ENCODE data around the gene HELQ. TPM values are rescaled to one million over a fixed set of nuclear protein-coding genes. Genes with fewer than 3 reads are reported as not detected.

HELQ gene
- total and polyA plus RNA-seq, 2 of the 13 experiments (the other 11 are each of a cell fraction or from before 2014, with no cell fraction given) = 6.6 to 10.8 TPM

DNA sequence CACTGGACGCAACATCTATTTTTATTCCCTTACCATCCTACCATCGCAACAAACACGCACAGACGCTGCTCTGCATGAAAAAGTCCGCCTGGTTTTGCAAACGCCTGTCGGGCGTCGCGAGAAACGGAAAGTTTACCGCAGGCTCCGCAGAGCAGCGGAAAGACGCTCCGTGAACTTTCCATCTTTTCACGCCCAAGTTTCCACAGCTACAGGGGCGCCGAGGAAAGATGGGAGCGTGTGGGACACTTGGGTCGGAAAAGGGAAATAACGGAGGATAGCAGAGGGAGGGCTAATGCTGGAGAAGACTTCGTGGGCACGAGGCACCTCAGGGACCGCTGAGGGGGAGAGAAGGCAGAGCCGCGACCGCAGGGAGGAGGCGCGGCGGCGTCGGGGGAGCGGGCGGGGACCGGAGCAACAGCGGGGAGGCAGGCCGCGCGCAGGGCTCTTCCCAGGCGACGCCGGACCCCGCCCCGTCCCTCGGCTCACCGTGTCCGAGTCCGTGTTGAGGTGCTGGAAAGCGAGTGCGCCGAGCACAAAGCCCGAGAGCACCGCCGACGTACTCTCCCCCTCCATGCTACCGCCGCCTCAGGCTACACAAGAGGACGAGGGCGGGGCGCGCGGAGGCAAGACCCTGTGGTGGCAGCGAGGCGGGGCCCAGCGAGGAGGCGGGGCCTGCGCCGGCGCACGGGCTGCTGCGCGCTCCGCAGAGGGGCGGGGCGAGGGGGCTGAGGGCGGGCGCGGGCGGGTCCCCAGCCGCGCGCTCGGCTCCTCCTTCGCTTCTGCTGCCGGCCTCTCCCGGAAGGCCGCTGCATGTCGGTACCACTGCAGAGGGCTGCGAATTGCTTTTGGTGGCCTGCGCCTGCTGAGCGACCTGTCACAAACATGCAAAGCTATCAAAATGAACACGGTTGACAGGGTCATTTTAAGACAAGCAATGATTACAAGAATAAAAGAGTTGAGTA, 29.2 kb upstream of the HELQ start, which contains the start of gene ABRAXAS1 (continued):
- TF ChIP-seq, protein P1, sequence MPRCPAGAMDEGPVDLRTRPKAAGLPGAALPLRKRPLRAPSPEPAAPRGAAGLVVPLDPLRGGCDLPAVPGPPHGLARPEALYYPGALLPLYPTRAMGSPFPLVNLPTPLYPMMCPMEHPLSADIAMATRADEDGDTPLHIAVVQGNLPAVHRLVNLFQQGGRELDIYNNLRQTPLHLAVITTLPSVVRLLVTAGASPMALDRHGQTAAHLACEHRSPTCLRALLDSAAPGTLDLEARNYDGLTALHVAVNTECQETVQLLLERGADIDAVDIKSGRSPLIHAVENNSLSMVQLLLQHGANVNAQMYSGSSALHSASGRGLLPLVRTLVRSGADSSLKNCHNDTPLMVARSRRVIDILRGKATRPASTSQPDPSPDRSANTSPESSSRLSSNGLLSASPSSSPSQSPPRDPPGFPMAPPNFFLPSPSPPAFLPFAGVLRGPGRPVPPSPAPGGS (CRISPR knock-in tag; IDR thresholded peaks at IDR 0.05) = peak; percentile 86; the same call in 1 of the 2 replicates
- TF ChIP-seq ZNF263 (CRISPR knock-in tag; IDR thresholded peaks at IDR 0.05) (peak; percentile 57; the same call in 1 of the 2 replicates), KDM3A (CRISPR knock-in tag; IDR thresholded peaks at IDR 0.05; ENCODE audit: low read depth) (no peak; the same call in 1 of the 2 replicates), ZNF720 (CRISPR knock-in tag; IDR thresholded peaks at IDR 0.05) (no peak), ZNF670 (CRISPR knock-in tag; IDR thresholded peaks at IDR 0.05; ENCODE audit: borderline replicate concordance) (no peak; the same call in 1 of the 2 replicates), ZNF136 (CRISPR knock-in tag; IDR thresholded peaks at IDR 0.05; ENCODE audit: low read depth) (peak; percentile 60; the same call in 1 of the 2 replicates), ZNF30 (CRISPR knock-in tag; IDR thresholded peaks at IDR 0.05) (no peak), PHF20 (CRISPR knock-in tag; IDR thresholded peaks at IDR 0.05) (peak; percentile 62; the same call in 1 of the 2 replicates), FOSL1 (CRISPR knock-in tag; IDR thresholded peaks at IDR 0.05; ENCODE audit: borderline replicate concordance) (no peak), TGIF2 (CRISPR knock-in tag; IDR thresholded peaks at IDR 0.05) (no peak), ZNF564 (CRISPR knock-in tag; IDR thresholded peaks at IDR 0.05) (peak; percentile 83; the same call in 1 of the 2 replicates), ZNF709 (CRISPR knock-in tag; IDR thresholded peaks at IDR 0.05) (peak; percentile 84), ZNF556 (CRISPR knock-in tag; IDR thresholded peaks at IDR 0.05; ENCODE audit: borderline replicate concordance) (no peak; the same call in 1 of the 2 replicates), SOX6 (IDR thresholded peaks at IDR 0.05) (no peak), SOX6 (CRISPR knock-in tag; IDR thresholded peaks at IDR 0.05) (peak; percentile 37), ZSCAN22 (CRISPR knock-in tag; IDR thresholded peaks at IDR 0.05) (no peak), TBX3 (IDR thresholded peaks at IDR 0.05; ENCODE audit: borderline replicate concordance) (no peak), ZNF530 (CRISPR knock-in tag; IDR thresholded peaks at IDR 0.05; ENCODE audit: low read depth) (no peak), TEAD2 (CRISPR knock-in tag; IDR thresholded peaks at IDR 0.05) (no peak), CCDC6 (CRISPR knock-in tag; IDR thresholded peaks at IDR 0.05) (peak; percentile 89)
- TF ChIP-seq, protein P2, sequence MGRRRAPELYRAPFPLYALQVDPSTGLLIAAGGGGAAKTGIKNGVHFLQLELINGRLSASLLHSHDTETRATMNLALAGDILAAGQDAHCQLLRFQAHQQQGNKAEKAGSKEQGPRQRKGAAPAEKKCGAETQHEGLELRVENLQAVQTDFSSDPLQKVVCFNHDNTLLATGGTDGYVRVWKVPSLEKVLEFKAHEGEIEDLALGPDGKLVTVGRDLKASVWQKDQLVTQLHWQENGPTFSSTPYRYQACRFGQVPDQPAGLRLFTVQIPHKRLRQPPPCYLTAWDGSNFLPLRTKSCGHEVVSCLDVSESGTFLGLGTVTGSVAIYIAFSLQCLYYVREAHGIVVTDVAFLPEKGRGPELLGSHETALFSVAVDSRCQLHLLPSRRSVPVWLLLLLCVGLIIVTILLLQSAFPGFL (CRISPR knock-in tag; IDR thresholded peaks at IDR 0.05) = no peak
- TF ChIP-seq, protein P3, sequence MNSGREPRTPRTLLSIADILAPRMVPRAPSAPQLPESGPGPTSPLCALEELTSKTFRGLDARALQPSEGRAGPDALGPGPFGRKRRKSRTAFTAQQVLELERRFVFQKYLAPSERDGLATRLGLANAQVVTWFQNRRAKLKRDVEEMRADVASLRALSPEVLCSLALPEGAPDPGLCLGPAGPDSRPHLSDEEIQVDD (CRISPR knock-in tag; IDR thresholded peaks at IDR 0.05; ENCODE audit: borderline replicate concordance) = peak; percentile 83; the same call in 1 of the 2 replicates
- TF ChIP-seq, protein P4, sequence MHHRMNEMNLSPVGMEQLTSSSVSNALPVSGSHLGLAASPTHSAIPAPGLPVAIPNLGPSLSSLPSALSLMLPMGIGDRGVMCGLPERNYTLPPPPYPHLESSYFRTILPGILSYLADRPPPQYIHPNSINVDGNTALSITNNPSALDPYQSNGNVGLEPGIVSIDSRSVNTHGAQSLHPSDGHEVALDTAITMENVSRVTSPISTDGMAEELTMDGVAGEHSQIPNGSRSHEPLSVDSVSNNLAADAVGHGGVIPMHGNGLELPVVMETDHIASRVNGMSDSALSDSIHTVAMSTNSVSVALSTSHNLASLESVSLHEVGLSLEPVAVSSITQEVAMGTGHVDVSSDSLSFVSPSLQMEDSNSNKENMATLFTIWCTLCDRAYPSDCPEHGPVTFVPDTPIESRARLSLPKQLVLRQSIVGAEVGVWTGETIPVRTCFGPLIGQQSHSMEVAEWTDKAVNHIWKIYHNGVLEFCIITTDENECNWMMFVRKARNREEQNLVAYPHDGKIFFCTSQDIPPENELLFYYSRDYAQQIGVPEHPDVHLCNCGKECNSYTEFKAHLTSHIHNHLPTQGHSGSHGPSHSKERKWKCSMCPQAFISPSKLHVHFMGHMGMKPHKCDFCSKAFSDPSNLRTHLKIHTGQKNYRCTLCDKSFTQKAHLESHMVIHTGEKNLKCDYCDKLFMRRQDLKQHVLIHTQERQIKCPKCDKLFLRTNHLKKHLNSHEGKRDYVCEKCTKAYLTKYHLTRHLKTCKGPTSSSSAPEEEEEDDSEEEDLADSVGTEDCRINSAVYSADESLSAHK (CRISPR knock-in tag; IDR thresholded peaks at IDR 0.05; ENCODE audit: borderline replicate concordance) = no peak
